HS-5 (cell line): ENCODE measurements around the gene EML4.
"Not testable (repeated sequence)": the region's sequence is repeated elsewhere in the genome, so short reads cannot be mapped to it uniquely, and the experiment has no call there.

Experiments used
- DNase-seq: peaks from one replicate; pipeline ENCODE4 v3.0.0-alpha.2; 2012; ENCODE audit warnings: low read depth

EML4 gene

DNA sequence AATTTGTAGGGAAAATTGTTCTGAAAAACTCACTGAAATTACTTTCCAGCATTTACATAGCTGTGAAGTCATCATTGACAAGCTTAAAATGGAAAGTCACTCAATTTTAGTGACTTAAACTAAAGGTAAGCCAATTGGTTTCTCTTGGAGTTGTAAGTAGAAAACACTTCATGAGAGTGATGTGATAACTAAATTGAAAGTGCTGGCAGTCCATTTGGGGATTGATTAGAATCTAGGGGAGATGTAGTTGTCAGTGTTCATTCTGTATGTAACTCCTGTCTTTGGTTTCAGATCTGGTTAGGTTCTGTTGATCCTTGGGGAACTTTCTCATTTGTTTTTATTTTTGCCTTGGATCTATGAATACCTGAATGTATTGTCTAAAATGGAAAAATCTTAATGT lies 138.0 kb downstream of the EML4 start:
- no peak for DNase-seq

DNA sequence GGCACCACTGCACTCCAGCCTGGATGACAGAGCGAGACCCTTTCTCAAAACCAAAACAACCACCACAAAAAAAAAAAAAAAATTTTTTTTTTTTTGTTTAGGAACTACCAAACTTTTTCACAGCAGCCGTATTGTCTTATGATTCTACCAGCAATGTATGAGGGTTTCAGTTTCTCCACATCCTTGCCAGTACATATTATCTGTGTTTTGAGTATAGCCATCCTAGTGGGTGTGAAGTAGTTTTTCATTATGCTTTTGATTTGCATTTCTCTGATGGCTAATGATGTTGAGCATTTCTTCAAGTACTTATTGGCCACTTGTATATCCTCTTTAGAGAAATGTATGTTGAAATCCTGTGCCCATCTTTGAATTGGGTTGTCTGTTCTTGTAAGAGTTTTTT lies 140.2 kb downstream of the EML4 start:
- no peak for DNase-seq

DNA sequence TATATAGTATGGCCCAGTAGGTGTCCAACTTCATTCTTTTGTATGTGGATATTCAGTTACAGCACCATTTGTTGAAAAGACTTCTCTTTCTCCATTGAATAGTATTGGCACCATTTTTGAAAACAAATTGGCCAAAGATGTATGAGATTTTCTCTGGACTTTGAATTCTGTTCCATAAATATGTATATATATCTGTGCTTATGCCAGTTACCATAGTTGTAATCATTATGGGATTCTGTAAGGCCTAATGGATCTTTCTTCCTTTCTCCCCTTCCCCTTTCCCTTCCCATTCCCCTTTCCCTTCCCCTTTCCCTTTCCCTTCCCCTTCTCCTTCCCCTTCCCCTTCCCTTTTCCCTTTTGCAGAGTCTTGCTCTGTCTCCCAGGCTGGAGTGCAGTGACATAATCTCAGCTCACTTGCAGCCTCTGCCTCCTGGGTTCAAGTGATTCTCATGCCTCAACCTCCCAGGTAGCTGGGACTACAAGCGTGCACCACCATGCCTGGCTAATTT lies 140.9 kb downstream of the EML4 start:
- no peak for DNase-seq

DNA sequence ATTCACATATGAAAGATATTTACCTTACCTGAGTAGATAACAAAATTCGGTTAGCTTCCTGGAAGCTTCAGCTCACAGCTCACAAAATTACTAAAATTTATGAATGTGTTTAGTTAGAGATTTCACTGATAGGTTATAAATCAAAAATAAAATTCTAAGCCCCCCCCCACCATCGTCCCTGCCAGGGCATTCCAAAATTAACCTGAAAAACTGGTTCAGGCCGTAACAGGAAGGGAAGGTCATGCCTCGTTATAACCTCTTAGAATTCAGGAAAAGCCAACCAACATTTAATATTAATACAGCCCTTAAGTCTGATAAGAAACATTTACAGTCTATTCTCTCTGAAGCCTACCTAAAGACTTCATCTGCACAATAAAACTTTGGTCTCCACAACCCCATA lies 143.0 kb downstream of the EML4 start:
- no peak for DNase-seq

DNA sequence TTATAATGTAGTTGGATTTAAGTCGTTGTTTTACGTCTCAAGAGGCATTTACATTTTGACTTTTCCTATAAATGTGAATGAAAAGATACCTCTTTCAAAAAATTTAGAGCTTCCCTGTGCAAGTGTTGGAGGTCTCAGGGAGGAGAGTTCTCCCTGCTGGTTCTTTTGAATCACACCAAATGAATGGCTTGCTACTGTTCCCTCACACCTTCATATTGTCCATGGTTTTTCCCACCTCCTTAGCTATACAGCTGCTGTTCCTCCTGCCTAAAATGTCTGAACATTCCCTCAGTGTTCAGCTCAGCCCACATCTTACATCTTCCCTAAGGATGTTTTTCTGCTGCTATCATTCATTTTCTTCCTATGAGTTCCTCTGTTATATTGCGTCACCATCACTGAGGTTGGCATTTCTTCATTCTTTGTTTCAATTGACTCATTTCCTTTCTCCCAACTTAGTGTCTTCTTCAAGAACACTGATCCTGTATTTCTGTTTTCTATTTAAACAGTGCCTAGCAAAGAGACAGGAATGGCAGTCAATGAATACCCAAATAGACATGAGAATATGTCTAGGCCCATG lies 145.8 kb downstream of the EML4 start:
- peak; percentile 92 for DNase-seq

DNA sequence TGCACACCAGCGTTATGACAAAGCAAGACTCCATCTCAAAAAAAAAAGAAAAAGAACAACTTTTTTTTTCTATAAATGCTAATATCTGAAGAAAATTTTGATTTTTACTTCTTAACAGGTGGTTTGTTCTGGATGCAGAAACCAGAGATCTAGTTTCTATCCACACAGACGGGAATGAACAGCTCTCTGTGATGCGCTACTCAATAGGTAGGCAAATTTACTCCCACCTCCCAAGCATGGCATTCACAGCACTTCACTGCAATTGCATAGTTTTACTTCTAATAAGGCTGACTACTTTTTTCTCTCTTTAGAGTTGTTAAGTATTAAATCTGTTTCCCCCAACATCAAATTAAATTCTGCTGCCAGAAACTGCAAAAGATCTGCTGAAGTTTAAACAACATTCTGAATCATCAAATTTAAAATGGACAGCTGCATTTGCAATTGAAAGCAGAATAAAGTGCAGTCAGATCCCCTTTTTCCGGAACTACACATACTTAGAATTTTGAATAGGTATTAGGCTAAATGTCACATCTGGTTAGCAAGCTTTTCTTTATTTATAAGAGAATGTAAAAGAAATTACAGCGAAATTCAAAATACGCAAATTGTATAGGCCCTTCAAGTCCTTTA lies 146.8 kb downstream of the EML4 start:
- no peak for DNase-seq

DNA sequence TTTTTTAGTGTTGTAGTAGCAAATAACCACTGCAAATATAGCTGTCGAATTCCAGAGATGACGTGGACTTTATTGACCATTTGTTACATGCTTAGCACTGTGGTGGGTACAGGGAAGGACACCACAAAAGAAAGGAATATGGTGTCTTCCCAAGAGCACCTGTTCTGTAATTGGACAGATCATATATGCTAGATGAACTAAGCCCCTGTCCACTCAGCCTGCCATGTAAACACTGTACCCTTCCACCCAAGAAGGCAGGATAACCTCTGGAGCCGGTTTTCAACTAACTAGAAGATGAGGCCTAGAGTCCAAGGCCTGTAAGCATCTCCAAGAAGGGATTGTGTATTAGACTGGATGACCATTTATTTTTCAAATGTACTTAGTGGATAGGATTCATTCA lies 147.8 kb downstream of the EML4 start:
- no peak for DNase-seq

DNA sequence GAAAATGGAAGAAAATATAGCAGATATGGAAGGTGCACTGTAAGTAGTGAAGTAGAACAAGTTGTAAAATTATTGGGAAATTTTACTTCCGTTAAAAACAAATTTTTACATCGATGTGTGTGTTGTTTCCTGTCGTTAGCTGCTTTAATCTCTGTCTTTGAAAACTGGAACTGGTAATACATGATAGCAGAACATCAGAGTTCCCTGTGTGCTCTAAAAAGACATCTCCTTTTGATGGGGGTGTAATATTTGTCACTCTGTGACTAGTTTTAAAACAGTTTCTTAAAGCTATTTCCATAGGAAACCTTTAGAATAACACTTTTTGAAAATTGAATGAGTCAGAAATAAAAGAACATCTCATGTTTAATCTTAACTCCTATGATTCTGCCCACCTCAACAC lies 148.3 kb downstream of the EML4 start:
- no peak for DNase-seq

DNA sequence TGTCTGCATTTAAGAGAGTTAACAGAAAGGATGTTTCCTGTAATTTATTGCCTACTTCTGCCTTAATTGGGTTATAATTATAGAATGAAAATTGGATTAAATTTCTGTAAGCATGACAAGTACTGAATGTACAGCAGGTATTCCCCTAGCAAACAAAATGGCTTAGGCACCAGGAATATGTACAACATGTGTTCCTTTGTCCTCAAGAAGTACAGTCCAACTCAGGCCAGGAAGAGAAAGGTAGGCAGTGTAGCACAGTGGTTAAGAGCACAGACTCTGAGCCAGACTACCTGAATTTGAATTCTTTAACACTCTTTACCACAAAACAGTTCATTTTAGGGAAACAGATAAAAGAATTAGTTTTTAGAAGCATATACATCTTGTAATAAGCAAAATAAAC lies 148.8 kb downstream of the EML4 start:
- DNase-seq: no peak

DNA sequence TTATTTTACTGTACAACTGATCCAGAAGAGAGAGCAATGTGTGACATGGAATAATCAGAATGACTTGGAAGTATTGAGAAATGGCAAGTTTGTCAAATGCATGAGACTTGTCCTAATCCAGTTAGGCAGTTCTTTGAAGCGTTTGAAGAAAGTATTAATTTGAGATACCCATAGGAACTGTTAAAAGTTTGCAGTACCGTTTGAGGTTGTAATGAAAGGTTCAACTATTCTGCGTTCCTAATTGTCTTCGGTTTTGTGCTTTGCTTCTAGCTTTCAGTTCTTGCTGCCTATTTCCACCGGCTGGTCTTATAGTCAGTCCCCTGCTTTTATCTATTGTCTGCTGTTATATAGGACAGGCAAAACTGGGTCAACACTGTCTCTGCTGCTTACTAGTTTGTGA lies 150.1 kb downstream of the EML4 start:
- no peak for DNase-seq

DNA sequence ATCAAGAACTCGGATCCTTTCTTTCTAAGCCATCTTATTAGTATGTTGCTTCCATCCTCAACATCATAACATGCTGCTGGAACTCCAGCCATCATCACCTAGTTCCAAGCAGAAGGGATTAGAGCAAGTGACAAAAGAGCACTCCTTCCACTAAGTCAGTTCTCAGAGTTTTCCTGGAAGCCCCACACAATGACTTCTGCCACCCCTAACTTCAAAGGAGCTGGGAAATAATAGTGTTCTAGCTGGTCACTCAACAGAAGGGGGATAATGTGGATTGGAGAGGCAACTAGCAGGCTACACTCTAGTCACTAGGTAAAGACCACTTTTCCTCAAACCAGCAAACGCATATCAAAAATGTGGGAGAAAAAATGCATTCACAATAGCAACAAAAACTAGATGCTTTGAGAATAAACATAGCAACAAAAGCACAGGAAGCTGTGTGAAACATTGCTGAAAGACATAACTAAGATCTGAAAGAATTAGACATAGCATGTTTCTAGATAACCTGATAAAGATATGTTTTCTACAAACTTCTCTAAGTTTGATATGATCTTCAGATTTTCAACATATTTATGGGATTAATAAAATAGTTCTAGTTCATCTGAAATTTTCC lies 152.4 kb downstream of the EML4 start:
- DNase-seq: no peak

DNA sequence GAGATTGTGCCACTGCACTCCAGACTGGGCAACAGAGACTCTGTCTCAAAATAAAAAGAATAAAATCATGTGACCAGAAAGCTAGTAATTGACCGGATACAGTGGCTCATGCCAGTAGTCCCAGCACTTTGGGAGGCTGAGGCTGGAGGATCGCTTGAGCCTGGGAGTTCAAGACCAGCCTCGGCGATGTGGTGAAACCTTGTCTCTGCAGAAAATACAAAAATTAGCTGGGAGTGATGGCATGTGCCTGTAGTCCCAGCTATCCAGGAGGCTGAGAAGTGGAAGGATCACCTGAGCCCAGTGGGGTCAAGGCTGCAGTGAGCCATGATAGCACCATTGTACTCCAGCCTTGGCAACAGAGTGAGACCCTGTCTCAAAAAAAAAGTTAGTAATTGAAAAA lies 155.1 kb downstream of the EML4 start:
- no peak for DNase-seq

DNA sequence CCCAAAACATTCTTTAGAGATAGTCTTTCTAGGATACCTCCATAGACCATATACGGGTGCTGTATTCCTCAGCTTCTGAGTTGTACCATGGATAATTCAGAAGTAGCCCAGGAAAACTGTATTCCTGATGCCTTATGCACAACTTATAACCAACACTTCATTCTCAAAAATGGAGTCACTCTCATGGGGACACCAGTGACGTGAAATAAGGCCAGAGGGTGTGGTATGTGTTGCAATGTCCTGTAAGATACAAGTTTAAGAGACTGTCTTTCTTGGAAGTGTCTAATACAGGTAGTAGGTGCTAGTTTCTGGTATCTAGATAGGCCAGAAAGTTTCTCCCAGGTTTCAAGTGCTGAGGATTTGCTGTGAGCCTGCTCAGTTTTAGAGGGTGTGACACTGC lies 155.8 kb downstream of the EML4 start:
- DNase-seq: no peak

DNA sequence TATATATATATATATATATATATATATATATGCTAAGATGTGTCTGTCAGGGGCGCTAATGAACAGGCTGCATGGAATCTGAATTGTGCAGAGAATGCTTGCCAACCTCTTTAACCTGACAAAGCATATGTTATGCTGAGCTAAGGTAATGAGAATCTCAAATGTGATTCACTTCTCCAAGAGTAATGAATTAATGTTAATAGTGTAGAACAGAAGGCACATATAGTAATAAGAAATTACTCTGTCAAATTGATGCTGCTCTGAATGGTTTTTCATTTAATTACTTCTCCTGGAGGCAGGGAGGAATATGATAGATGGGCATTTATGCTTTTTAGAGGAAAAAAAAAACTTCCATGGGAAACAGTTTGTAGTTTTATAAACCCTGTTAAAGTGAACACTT lies 156.5 kb downstream of the EML4 start:
- DNase-seq: no peak

DNA sequence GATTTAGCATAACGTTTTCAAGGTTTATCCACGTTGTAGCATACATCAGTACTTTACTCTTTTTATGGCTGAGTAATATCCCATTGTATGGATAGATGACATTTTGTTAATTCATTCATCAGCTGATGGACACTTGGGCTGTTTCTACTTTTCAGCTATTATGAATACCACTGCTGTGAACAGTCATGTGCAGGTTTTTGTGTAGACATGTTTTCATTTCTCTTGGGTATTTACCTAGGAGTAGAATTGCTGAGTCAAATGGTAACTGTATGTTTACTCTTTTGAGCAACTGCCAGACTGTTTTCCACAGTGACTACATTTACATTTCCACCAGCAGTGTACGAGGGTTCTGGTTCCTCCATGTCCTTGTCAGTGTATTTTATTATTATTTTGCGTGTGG lies 158.0 kb downstream of the EML4 start:
- no peak for DNase-seq

DNA sequence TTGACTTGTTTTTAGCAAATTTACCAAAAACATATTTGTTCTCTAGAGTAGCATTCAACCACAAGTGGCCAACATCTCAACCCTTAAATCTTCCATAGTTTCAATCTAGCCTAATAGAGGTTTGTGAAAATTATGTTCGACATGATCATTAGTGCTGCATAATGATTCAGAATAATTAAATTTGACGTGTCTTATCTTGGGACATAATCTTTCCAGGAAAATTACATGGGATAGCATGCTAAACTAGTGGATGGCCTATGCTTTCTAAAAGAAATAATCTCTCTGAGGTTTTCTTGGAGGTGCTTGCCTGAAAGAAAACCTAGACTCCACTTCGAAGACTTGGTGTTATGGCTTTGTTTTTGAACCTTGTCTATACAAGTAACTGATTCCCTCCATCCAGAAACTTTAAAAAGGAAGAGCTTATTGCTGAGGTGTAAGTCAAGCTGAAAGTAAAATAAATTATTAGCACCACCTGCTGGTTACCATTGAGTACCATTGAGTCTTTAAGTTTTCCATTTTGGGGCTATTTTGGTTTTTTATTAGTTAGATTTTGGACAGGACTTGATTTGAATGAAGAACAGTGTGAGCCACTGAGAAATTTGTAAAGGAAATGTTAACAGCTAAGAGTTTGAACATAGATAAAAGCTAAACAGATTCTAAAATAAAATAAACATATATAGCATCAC lies 159.1 kb downstream of the EML4 start:
- DNase-seq: peak; percentile 10

DNA sequence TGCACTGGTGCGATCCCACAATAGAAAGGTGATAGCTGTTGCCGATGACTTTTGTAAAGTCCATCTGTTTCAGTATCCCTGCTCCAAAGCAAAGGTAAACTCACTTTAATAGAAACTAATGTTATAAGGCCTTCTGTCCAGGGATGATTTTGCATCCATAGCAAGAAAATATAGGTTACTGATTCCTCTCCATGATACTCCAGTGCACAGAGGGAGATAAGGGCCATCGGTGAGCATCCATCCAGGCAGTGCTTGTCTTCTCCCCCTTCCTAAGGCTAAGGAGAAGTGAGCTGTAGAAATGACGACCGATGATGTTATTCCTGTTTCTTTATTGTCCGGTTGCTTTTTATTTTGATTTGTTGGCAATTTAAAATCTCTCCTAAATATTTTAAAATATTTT lies 159.8 kb downstream of the EML4 start:
- DNase-seq: no peak

DNA sequence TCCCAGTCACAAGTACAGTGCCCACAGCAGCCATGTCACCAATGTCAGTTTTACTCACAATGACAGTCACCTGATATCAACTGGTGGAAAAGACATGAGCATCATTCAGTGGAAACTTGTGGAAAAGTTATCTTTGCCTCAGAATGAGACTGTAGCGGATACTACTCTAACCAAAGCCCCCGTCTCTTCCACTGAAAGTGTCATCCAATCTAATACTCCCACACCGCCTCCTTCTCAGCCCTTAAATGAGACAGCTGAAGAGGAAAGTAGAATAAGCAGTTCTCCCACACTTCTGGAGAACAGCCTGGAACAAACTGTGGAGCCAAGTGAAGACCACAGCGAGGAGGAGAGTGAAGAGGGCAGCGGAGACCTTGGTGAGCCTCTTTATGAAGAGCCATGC lies 160.6 kb downstream of the EML4 start:
- no peak for DNase-seq

DNA sequence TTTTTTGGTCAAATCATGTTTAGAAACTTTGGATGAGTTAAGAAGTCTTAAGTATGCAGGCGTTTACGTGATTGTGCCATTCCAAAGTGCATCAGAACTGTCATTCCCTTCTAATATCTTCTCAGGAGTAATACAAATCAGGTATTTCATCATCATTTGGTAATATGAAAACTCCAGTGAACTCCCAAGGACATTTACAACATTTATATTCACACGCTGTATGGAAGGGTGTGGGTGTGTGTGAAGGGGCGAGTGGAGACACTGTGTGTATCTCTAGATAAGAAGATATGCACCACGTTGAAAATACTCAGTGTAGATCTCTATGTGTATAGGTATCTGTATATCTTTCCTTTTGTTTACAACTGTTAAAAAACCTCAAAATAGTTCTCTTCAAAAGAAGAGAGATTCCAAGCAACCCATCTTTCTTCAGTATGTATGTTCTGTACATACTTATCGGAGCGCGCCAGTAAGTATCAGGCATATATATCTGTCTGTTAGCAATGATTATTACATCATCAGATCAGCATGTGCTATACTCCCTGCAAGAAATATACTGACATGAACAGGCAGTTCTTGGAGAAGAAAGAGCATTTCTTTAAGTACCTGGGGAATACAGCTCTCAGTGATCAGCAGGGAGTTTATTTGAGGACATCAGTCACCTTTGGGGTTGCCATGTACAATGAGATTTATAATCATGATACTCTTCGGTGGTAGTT lies 162.6 kb downstream of the EML4 start:
- DNase-seq: no peak

DNA sequence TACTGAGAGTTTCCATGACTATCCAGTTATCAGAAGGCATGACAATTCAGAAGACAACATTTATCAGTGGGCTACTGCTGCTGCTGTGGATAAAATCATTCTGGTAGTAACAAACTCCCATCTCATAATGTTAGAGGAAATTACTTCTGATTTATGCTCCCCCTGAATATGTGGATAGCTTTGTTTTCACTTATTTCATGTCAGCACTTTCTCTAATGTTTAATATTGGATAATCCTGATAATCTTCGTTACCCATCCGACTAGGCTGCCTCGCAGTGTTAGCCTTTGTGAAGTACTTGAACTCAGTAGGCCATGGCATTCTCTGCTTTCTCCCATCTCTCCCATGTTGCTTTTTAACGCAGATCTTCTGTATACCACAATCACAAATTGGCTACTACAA lies 163.4 kb downstream of the EML4 start:
- no peak for DNase-seq

DNA sequence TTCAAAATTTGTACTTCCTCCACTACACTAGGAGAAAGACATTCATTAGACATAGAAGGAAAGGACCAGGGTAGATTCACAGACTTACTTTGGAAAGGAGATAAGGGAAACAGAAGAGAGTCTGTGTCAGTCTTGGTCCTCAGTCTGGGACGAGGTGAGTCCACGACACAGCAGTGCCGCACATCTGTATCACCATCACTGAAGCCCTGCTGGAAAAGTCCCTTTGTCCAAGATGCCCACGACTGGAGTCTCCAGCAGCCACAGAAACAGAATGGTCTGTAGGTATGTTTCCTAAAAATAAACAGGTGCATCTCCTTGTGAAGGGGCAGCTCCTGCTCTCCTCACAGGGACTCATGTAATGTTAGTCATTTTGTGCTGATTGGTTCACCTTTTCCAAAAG lies 164.4 kb downstream of the EML4 start:
- DNase-seq: no peak

DNA sequence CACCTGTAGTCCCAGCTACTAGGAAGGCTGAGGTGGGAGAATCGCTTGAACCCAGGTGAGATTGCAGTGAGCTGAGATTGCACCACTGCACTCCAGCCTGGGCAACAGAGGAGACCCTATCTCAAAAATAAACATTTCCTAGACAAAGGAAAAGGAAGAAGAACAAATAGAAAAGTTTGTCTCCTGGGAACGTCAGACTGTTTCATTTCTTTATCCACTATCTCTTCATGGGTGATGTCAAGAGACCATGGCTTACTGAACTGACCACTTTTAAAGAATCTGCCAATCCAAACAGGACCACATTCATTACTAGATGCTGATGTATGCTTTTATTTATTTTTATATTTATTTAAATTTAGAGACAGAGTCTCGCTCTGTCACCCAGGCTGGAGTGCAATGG lies 165.1 kb downstream of the EML4 start:
- DNase-seq: no peak

DNA sequence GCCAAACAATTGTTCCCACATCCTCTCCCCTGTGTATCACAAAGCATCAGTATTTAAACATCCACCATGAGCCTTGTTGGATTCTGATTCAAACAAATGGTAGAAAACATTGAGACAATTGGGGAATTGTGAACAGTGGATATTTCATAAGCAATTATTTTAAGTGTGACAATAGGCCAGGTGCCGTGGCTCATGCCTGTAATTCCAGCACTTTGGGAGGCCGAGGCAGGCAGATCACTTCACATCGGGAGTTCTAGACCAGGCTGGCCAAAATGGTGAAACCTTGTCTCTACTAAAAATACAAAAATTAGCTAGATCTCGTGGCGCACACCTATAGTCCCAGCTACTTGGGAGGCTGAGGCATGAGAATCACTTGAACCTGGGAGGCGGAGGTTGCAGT lies 165.7 kb downstream of the EML4 start:
- not testable (repeated sequence) for DNase-seq
